Neural crest cell (in vitro differentiated cells): ENCODE results near the gene TMX1. TPM values are rescaled to one million over a fixed set of nuclear protein-coding genes. Genes with fewer than 3 reads are reported as not detected.
"Not testable (repeated sequence)": the region's sequence is repeated elsewhere in the genome, so short reads cannot be mapped to it uniquely, and the experiment has no call there.

Experiments used
- DNase-seq: peaks from one replicate; pipeline ENCODE4 v3.0.0; 2021; ENCODE audit warnings: low read depth, mixed read lengths, low spot score
- H3K27ac Mint-ChIP-seq: one replicate; pipeline ENCODE4 v1.8.0; 2021; ENCODE audit warnings: mild to moderate bottlenecking, mixed read lengths; ENCODE audit not compliant: unreplicated experiment
- H3K27me3 Mint-ChIP-seq: 2 replicates; pipeline ENCODE4 v1.8.0; 2021; ENCODE audit warnings: low read depth, mild to moderate bottlenecking, mixed read lengths
- H3K36me3 Mint-ChIP-seq: 2 replicates; pipeline ENCODE4 v1.8.0; 2021; ENCODE audit warnings: low read depth, mild to moderate bottlenecking, mixed read lengths
- H3K4me1 Mint-ChIP-seq: 2 replicates; pipeline ENCODE4 v1.8.0; 2021; ENCODE audit warnings: mixed read lengths
- H3K4me3 Mint-ChIP-seq: one replicate; pipeline ENCODE4 v1.8.0; 2021; ENCODE audit warnings: mild to moderate bottlenecking, mixed read lengths
- H3K9me3 Mint-ChIP-seq: 2 replicates; pipeline ENCODE4 v1.8.0; 2021; ENCODE audit warnings: mixed read lengths
- CTCF ChIP-seq: fragments of 200-600 bp; sonication (generic); conservative IDR thresholded peaks from 2 replicates; pipeline ENCODE4 v1.5.0; 2021; ENCODE audit warnings: antibody characterized with exemption, mild to moderate bottlenecking
- total RNA-seq: library from RNA; stranded (reverse); gene quantifications from 2 replicates; pipeline ENCODE4 v1.2.1, GENCODE V29; 2021

TMX1 gene
- total RNA-seq, 1 donor from 2014 or later = 61.9 TPM

- no peak for TF ChIP-seq CTCF
- H3K27ac Mint-ChIP-seq = no peak overlapping the region
- no peak overlapping the region for H3K4me3 Mint-ChIP-seq
- H3K9me3 Mint-ChIP-seq = no peaks in the 10 kb centered on the region
- H3K27me3 Mint-ChIP-seq = no peaks in the 10 kb centered on the region
- H3K36me3 Mint-ChIP-seq = peaks cover under 1% of the 10 kb centered on the region
- peaks cover 4% of the 10 kb centered on the region for H3K4me1 Mint-ChIP-seq
- DNase-seq = no peak
Measured at GRCh38 chr14:51216602-51217001, 23.4 kb upstream of the TMX1 start.

- Mint-ChIP-seq H3K4me1 (peaks cover 4% of the 10 kb centered on the region), H3K4me3 (no peak overlapping the region), H3K27me3 (no peaks in the 10 kb centered on the region), H3K36me3 (peaks cover 10% of the 10 kb centered on the region), H3K27ac (no peak overlapping the region), H3K9me3 (peaks cover 8% of the 10 kb centered on the region)
- TF ChIP-seq CTCF = peak; percentile 85
- DNase-seq = no peak
Measured at GRCh38 chr14:51219473-51220448, 20.3 kb upstream of the TMX1 start.

GRCh38 chr14:51223463-51223862, 16.6 kb upstream of the TMX1 start:
- not testable (repeated sequence) for DNase-seq, H3K27ac Mint-ChIP-seq, H3K4me1 Mint-ChIP-seq, H3K9me3 Mint-ChIP-seq, H3K4me3 Mint-ChIP-seq, H3K27me3 Mint-ChIP-seq, H3K36me3 Mint-ChIP-seq

- TF ChIP-seq CTCF = no peak
- Mint-ChIP-seq H3K9me3 (peaks cover 8% of the 10 kb centered on the region), H3K36me3 (peaks cover 10% of the 10 kb centered on the region), H3K4me1 (peaks cover 3% of the 10 kb centered on the region), H3K27me3 (no peaks in the 10 kb centered on the region), H3K4me3 (no peak overlapping the region), H3K27ac (no peak overlapping the region)
- DNase-seq = no peak
Measured at GRCh38 chr14:51224551-51224950, 15.5 kb upstream of the TMX1 start.

- Mint-ChIP-seq H3K9me3 (peaks cover 12% of the 10 kb centered on the region), H3K27ac (no peak overlapping the region), H3K36me3 (peaks cover 10% of the 10 kb centered on the region), H3K4me3 (no peak overlapping the region), H3K27me3 (no peaks in the 10 kb centered on the region), H3K4me1 (no peaks in the 10 kb centered on the region)
- no peak for DNase-seq
- no peak for TF ChIP-seq CTCF
Measured at GRCh38 chr14:51225751-51226150, 14.3 kb upstream of the TMX1 start.

GRCh38 chr14:51228391-51228790, 11.7 kb upstream of the TMX1 start:
- H3K9me3 Mint-ChIP-seq = peaks cover 5% of the 10 kb centered on the region
- no peaks in the 10 kb centered on the region for H3K27me3 Mint-ChIP-seq
- H3K36me3 Mint-ChIP-seq = peaks cover 3% of the 10 kb centered on the region
- TF ChIP-seq CTCF = no peak
- no peak overlapping the region for H3K4me3 Mint-ChIP-seq
- H3K27ac Mint-ChIP-seq = no peak overlapping the region
- no peaks in the 10 kb centered on the region for H3K4me1 Mint-ChIP-seq
- DNase-seq = no peak
